ENCODE data around the gene SORD.

DNA sequence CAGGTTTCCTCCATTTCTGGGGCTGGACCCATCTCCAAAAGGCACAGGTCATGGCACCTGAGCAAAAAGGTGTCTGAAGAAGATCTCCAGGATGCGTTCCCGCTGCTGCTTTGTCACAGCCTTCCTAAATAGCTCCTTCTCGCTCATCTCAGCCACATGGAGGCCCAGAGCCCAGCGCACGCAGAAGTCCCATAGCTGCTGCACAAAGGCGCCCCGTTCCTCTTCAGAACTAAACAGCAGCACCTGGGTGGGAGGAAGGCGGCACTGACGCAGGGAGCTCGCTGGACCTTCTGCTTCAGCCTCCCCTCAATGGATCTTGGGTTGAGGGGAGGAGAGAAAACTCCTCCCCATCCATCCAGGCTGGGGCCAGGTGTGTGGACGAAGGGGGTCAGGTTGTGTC is 82.6 kb downstream of the SORD start:
- TF ChIP-seq POLR2AphosphoS5 (IDR thresholded peaks at IDR 0.05; ENCODE audit: borderline replicate concordance, low read depth, low read length) (no peak), EZH2 (IDR thresholded peaks at IDR 0.05) (no peak), FOXP2 (optimal IDR thresholded peaks at IDR 0.05; ENCODE audit: control extremely low read depth, extremely low read length, insufficient read depth) (no peak)

All from SK-N-MC (cell line).